NCI-H82 treated with DMSO at 0.1 percent for 48 hours (cell line): ENCODE results near the gene C1orf21.

Experiments
- DNase-seq: peaks from one replicate; lab custom pipeline; 2025; ENCODE audit not compliant: unreplicated experiment; lab: John Stamatoyannopoulos, UW

The C1orf21 gene

DNA sequence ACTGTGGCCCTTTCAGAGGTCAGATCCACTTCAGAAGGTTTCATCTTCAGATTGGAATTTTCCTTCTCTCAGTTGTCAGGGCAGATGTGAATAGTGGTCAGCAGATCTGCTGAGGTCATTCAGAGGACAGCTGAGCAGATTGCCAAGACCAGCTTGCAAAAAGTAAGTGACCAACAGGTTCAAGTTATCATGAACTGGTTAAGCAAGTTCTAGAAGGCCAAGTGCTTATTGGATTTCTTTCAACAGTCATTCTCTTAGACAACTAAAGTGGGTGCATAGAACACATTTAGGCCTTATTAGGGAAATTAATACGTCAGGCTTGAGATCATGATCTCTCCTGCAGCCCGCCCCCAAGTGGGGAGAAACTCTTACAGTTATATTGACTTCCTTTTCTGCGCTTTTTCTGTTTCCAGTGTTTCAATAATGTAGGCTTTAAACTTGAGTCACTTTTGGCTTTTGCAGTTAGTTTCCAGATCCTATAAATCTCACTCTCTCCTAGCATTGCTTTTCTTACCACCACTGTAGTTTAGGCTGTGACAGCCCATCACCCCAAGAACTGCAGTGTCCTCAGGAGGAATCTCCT, 96.4 kb downstream of the C1orf21 start:
- DNase-seq: no peak

- no peak for DNase-seq
Observed at GRCh38 chr1:184485751-184486723, 99.2 kb downstream of the C1orf21 start.

DNA sequence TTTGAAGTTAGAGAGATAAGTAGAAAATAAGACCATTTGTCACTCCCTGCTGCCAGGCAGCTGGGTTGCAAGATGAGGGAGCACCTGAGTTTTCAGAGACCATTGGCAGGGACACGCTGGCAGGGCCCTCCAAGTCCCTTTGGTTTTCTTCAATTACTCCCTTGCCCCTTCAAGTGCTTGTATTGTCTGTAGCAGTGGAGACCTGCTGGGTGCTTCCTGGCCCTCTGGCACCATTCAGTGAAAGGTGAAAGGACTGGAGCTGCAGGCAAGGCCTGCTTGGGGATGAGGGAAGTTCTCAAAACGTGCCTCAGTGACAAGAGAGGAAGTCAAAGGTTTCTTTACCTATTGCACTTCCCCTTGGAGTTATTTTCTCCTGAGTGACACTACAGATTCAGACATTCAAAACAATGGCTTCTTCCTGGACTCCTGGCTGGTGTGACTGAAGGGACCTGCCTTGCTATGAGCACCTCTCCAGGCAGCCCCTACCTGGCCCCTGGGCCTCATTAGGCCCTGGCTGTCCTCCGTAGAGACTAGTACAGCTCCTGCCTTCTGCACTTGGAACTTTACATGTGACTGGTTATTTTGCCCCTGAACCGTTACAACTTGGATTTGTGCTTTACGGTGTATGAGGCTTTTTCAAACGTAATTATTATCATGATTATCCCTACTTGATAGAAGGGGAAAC, 100.1 kb downstream of the C1orf21 start:
- no peak for DNase-seq

DNA sequence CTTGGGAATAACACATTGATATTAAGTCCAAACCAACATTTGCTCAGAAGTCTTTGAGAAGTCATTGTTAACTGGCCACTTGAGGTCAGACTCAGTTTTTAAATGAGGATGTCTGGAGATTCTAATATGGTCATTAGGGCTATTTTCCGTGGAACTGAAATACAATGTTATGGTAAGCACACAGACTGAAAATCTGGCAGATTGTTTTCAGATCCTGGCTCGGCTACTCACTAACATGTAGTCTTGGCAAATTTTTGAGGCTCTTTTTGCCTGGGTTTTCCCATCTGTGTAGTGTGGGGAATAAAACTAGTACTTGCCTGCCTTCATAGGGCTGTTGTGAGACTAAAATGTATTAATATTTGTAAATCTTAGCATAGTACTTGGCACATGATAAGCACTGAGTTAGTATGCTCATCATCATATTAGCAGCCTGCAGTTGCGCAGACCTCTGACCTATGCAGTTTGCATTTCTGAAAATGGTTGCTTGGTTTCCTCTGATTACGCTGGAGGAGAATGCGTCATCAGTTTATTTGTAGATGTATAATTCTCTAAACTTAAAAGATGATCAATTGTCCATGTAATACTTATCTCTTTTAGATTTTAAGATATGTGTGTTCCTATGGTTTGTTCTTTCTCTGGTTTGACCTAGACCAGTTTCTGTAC, 100.8 kb downstream of the C1orf21 start:
- DNase-seq: no peak

DNA sequence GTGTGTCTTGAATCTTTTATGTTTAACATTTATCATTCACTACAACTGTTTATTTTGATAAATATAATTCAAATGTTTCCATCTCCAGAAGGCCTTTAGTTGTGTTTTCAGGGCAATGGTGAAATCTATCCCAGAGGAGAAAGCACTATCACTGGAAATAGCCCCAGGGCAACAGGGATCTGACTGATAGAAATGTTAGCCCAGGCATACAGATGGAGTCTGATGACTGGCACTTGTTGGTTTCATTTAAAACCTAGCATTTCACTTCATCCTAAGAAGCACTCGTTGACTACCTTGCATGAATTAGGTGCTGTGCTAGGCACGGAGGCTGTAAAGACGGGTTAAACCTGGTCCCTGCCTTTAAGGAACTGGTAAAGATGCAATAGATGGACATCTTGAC, 103.1 kb downstream of the C1orf21 start:
- no peak for DNase-seq

- DNase-seq: no peak
Observed at GRCh38 chr1:184492536-184492935, 105.7 kb downstream of the C1orf21 start.

DNA sequence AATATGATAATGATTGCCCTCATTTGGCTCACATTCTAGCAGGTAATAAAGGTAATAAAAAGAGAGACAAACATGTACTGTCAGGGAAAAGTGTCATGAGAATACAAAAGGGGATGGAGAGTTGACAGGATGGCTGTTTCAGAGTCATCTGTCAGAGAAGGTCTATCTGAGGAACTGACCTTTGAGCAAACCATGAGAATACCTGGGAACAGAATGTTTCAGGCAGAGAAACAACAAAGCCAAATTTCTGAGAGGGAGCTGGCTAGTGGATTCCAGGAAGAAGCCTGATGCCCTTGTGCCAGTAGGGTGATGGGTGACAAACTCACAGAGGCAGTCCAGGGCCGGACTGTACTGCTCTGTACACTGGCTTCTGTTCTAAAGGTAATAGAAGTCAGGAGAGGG, 107.2 kb downstream of the C1orf21 start:
- DNase-seq: no peak

DNA sequence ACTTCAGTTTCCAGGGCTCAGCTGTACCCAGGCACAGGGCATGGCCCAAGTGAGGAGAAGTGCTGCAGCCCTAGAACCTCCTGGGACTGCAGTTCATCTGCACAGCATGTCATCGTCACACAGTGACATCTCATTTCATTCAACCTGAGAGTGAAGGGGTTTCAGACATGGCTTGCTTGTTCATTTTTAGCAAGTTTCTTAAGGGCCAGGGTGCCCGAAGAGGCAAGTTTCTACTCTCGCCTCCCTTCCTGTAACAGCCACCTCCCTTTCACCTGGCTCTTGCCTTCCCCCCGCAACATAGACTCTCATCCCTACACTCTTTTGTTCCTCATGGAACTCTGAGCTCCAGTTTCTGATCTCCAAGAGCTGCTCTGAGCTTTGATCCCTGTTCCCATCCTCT, 108.1 kb downstream of the C1orf21 start:
- DNase-seq: no peak

DNA sequence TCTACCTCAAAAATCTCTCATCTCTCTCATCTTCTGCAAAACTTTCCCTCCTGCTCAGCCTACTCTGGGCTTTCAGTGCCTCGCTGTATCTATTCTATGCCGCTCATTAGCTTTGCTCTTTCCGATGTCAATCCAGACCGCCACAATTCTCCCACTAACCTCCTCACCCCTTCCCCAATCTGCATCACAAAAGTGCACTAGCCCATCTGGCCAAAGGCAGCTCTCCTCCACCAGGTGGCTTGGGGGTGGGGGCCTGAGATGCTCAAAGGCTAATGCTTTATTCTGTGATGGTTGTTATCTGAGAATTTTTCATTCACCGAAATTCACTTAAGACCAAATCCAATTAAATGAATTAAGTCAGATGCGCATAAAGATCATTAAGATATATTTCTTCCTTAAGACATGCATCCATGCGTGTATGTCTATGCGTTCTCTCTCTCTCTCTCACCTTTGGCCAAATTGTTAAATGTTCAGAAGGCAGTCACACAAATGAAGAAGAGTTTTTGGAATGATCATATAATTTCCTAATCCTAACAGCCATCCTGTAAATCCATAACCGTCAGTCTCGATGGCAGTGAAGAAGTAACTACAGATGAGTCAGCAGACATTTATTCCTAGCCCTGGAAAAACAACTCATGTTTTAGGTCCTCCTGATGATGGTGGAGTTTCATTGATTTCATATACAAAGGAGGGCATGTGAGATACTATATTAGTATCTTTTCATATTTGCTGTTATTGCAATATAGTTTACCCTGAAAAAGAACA, 111.3 kb downstream of the C1orf21 start:
- DNase-seq: peak; percentile 88

- DNase-seq: peak; percentile 54
Observed at GRCh38 chr1:184499616-184500015, 112.8 kb downstream of the C1orf21 start.

DNA sequence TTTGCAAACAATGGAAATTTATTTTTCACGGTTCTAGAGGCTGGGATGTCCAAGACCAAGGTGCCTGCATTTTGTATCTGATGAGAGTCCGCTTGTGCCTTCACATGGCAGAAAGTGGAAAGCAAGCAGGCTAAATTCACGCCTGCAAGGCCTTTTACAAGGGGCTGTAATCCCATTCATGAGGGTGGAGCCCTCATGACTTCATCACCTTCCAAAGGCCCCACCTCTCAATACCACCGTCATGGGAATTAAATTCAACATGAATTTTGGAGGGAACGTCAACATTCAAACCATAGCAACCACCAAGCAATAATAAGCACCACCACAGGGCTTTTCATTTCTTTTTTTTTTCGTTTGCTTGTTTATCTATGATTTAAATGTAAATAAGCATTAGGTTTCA, 115.3 kb downstream of the C1orf21 start:
- no peak for DNase-seq

- DNase-seq: no peak
Observed at GRCh38 chr1:184503221-184503749, 116.5 kb downstream of the C1orf21 start.

- DNase-seq: no peak
Observed at GRCh38 chr1:184504040-184504954, 117.5 kb downstream of the C1orf21 start.

DNA sequence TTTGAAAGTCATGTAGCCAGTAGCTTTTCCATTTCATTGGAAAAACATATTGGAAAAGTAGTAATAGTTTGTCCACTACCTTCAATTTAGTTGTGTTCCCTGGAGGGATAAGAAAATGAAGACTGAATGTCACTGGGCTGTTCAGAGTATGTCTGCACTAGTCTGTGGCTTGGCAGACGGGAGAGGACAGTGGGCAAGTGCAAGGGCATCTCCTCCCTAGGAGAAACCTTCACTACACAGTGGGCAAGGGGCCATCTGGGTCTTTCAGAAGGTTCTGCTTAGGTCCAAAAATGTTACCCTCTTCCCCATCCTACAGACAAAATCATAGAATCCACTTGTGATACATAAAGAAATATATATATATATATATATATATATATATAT, 118.1 kb downstream of the C1orf21 start:
- DNase-seq: no peak

DNA sequence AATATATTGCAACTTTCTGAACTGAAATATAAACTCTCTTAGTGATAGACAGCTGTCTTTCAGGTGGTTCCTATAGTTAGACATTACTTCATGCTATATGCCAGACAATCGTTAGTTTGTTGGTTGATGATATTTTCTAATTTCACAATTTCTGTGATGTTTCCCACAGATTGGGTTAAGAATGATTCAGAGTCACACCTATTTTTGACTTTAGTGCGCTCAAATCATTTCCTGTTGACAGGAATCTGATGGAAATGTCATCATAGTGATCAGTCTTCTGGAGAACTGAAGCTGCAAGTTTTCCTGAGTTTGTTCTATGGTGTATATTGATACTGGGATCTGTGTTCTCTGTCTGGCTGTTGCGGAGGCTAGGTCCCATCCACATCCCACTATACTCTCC, 119.7 kb downstream of the C1orf21 start:
- no peak for DNase-seq

DNA sequence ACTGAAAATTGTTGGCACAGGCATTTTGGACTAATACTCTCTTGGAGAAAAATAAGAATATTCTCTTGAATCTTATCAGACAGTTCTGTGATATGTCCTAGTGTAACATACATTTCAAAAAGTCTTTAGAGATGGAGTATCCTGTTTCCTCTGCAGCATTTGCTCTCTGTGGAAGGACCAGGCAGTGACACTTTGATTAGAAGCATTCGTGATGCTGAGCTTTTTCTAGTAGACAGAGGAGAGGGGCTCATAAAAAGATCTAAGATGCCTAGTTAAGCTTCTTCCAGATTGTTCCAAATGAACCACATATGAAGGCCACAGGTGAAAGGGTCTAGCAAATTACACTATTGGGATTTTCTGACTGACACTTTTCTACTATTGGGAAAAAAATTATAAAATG, 120.3 kb downstream of the C1orf21 start:
- DNase-seq: no peak

DNA sequence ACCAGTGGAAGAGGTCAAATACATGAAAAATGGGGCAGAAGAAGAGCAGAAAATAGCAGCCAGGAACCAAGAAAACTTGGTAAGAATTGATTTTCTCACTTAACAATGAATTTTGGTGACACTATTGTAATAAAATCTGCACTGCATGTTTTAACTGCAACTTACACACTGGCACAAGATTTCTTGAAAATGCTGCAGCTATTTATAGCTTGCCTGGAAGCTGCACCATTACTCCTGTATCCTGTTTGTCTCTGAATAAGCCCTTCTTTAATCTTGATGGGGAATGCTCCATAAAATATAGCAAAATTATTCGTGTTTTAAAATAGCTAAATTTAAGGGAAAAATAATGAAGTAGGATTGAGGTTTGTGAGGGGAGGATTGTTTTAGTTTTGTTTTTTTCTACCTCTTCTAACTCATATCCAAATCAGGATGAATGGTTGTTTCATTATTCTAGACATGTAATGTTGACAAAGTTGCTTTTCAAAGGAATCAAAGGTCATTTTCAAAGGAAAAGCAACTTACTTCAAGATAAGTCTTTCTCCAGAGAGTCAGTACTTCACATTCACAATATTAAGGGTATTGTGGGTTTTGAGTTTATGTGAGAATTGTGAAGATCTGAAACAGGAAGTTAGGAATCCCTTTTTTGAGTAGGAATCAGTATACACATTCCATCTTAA, 120.9 kb downstream of the C1orf21 start:
- no peak for DNase-seq

DNA sequence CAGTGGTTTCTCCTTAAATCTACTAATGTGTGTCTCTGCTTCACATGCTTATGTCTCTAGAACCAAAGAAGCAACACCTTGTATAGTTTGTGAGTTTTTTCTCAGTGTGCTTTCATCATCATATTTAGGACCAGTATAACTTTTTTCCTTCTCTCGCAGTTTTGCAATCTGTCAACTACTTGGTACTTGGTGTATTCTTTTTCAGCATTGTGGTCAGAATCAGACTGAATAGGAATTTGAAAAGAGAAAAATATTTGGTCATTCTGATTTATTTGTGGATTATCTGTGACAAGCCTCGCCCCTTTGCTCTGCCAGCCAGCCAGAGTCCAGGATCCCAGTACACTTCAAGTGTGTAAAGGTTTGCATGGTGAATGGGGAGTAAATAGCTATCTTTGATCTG, 122.3 kb downstream of the C1orf21 start:
- no peak for DNase-seq

DNA sequence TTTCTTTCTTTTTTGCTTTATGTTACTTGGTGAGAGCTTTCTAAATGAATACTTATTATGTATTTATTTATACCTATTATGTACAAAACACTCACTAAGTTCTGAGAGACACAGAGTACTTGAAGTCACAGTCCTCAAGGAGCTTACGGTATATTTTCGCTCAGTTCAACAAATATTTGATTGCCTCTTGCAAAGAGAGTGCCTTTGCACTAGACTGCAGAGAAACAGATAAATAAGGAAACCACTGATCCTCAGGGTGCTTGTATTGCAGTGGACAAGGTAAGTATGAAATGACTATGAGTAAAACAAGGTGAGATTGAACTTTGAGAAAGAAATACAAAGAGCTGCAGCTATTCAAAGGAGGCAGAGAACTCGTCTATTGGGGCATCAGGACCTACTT, 123.3 kb downstream of the C1orf21 start:
- no peak for DNase-seq
